Epithelial cell of proximal tubule (primary cell): Measurements from ENCODE around the gene NSL1. TPM values are rescaled to one million over a fixed set of nuclear protein-coding genes. Genes with fewer than 3 reads are reported as not detected.

Experiments used
- DNase-seq: peaks from one replicate; pipeline ENCODE4 v3.0.0-alpha.2; 2011; ENCODE audit warnings: low read depth
- H3K4me3 ChIP-seq: 2 replicates; pipeline ENCODE4 v1.5.1; 2011; ENCODE audit warnings: low read depth, mild to moderate bottlenecking, low read length
- CTCF ChIP-seq: conservative IDR thresholded peaks from 2 replicates; pipeline ENCODE4 v1.5.1; 2012; ENCODE audit warnings: low read depth, mild to moderate bottlenecking, low read length
- total RNA-seq: library from RNA; depleted of rRNA; stranded (reverse); fragments of >200 nt; gene quantifications from 2 replicates; pipeline ENCODE4 v1.2.3, GENCODE V29; 2015

NSL1 gene
- total RNA-seq, 1 donor from 2014 or later: 31.2 TPM

DNA sequence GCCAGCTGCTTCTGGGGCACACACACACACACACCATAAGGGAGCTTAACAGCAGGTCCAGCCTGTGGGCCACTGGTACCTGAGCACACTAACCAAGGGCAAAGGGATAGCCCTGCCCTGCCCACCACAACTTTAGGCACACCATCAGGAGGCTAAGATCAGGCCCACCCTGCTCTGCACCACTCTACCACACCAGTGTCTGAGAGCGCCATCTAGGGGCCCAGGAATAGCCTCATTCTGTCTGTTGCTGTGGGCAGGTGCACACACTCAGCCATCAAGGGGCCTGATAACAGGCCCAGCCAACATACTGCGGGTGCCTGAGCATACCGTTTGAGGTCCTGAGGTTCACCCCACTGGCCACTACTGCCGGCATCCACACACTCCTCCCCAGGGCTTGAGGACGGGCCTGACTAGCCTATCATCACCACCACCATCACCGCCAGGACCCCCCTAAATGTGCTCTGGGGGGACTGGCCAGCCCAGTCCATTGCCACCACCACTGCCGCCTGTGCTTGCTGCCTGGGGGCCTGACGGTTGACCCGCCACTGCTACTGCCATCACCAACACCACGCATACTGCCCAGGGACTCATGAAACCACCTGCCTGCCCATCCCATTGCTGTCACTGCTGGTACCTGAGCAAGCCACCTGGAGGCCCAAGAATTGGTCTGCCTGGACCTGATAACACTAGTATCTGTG is 31.3 kb downstream of the NSL1 start:
- no peak overlapping the region for H3K4me3 ChIP-seq
- no peak for DNase-seq
- TF ChIP-seq CTCF: peak; percentile 66

DNA sequence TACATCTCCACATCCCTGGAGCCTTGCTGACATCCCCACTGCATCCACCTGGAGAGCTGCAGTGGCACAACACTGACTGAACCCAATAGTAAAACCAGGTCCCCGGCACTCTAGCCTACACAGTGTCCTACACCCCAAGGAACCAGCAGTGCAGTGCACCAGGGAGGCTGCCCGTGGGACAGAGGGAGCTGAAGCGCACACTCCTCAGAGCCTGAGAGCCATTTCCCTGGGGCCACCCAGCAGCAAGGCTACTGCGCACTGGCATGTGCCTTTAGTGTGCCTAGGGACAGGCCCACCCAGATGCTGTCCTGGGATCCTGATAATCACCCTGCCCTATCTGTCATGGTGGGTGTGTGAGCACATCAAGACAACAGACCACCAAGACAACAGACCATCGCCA is 31.9 kb downstream of the NSL1 start:
- no peak for DNase-seq
- no peak for TF ChIP-seq CTCF
- H3K4me3 ChIP-seq: no peak overlapping the region

DNA sequence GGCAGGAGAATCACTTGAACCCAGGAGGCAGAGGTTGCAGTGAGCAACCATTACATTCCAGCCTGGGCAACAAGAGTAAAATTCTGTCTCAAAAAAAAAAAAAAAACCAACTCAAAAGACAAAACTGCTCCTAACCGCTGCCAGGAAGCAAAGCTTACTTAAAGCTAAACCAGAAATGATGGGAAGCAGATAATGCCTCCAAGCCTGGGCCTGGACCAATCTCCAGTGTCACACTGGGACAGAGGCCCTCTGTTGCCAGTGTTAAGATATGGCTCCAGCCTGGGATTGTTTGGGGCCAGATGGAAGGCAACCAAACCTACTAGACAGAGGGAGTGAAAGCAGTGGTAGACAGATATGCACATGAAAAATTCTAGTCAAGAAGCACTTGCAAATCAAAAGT is 36.9 kb downstream of the NSL1 start:
- no peak overlapping the region for H3K4me3 ChIP-seq
- DNase-seq: no peak
- TF ChIP-seq CTCF: no peak

DNA sequence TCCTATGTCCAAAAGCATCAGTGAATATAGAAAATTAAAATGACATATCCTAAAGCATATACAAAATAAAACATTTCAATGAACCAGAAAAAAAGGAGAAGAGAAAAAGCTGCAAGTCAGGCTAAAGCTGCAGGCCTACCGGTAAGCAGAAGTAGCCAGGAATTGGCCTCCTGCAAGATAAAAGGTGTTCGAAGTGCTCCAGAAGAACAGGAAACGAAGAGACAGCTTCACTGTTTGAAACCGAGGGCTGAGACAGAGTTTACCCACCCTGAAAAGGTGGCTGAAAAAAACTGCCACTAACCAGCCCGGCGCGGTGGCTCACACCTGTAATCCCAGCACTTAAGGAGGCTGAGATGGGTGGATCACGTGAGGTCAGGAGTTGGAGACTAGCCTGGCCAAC is 37.4 kb downstream of the NSL1 start:
- TF ChIP-seq CTCF: no peak

GRCh38 chr1:212753749-212754148 is 37.8 kb downstream of the NSL1 start:
- no peak for DNase-seq
- no peak overlapping the region for H3K4me3 ChIP-seq
- TF ChIP-seq CTCF: no peak

More for the DNA sequence above, 37.4 kb downstream of the NSL1 start:
- H3K4me3 ChIP-seq: no peak overlapping the region
- DNase-seq: no peak

- no peak for TF ChIP-seq CTCF
- DNase-seq: no peak
- H3K4me3 ChIP-seq: no peak overlapping the region
These were observed 38.6 kb downstream of the NSL1 start for GRCh38 chr1:212752934-212753497.
